Stimulated activated CD4-positive, alpha-beta T cell treated with anti-CD3 and anti-CD28 coated beads, Interleukin-4, amount 100 ng/mL, for 24 hours (primary cell): ENCODE data around the gene SERPINA3.
"Not testable (repeated sequence)": the region's sequence is repeated elsewhere in the genome, so short reads cannot be mapped to it uniquely, and the experiment has no call there.

Experiments
- DNase-seq: peaks from one replicate; pipeline ENCODE4 v3.0.0-alpha.2; 2020

SERPINA3 gene

GRCh38 chr14:94586635-94587034, 25.6 kb upstream of the SERPINA3 start:
- DNase-seq = no peak

DNA sequence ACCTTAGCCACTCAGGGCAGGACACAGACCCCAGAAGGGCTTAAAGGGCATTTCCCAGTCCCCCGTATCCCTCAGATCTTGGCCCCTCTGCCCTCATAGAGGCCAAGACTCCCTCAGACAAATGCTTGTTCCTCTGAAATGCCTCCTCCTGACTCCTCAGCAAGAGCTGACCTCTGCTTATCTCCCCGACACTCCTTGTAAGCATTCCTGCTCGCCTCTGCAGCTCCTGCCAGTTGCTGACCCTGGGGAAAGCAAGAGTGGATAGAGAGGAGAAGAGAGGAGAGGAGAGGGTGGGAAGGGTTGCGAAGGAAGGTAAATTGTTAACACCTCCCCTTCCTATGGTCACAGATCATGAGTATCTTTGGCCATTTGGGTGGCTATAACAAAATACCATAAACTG, 23.9 kb upstream of the SERPINA3 start:
- DNase-seq = no peak

- no peak for DNase-seq
These were observed 21.1 kb upstream of the SERPINA3 start for GRCh38 chr14:94591073-94591472.

DNA sequence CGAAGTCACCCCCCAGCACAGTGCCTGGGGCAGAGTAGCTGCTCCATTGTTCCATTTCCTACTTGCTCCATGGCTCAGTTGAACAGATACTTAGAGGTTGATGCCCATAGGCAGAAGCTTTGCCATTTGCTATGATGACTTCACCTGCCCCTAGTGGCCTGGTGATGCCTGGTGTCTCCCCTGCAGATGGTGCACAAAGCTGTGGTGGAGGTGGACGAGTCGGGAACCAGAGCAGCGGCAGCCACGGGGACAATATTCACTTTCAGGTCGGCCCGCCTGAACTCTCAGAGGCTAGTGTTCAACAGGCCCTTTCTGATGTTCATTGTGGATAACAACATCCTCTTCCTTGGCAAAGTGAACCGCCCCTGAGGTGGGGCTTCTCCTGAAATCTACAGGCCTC, 20.3 kb upstream of the SERPINA3 start:
- no peak for DNase-seq

- DNase-seq = no peak
These were observed 19.7 kb upstream of the SERPINA3 start for GRCh38 chr14:94592457-94592856.

GRCh38 chr14:94593376-94593748, 18.8 kb upstream of the SERPINA3 start:
- no peak for DNase-seq

- DNase-seq = no peak
These were observed 18.3 kb upstream of the SERPINA3 start for GRCh38 chr14:94593749-94594431.

DNA sequence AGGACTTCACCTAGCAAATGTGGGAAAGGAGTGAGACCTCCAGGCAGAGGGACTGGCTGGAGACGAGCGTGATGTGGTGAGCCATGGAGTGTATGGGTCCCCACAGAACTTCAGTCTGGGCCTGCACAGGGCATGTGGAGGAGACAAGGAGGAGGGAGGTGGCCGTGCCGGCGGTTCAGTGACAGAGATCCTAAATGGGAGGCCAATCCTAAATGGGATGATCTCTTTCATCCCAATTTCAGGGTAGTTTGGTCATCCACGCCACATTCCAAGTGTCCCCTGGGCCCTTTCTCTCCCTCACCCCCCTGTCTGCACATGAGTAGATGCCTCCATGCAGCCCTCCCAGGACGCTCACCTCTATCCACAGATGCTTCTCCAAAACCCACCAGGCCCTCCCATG, 17.8 kb upstream of the SERPINA3 start:
- no peak for DNase-seq

DNA sequence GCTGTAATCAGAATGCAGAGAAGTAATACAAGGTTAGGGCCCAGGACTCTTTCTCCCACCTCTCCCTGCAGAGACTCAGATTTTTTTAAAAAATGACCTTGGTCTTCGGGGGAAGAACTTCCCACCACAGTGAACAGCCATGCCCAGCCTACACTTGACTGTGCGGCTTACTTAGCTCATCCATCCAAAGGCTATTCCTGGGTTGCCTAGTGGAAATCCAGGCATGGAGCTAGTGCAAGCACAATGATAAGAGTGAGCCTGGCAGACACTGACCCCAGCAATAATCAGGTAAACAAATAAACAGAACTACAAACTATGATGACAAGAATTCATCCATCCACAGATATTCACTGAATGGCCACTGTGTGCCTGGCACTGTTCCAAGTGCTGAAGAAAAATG, 16.3 kb upstream of the SERPINA3 start:
- DNase-seq = no peak

- no peak for DNase-seq
These were observed 15.8 kb upstream of the SERPINA3 start for GRCh38 chr14:94596361-94596760.

DNA sequence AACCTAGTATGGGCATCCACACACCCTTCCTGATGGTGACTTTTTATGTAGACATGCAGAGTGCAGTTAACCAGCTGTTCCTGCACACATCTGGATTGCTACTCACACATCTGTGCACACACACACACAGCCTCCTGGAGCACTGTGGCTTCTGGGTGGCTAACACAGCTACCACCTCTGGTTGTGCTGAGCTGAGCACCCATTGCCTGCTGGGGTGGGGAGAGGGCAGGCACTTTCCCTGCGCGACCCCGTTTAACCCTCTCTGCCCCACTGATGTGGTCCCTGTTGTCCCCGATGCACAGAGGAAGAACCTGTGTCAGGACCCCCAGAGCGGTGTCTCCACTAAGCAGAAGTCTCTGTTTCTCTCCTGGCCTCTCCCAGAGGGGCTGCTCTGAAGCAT, 14.4 kb upstream of the SERPINA3 start:
- no peak for DNase-seq

- no peak for DNase-seq
These were observed 13.7 kb upstream of the SERPINA3 start for GRCh38 chr14:94598506-94598815.

GRCh38 chr14:94598816-94599655, 13.2 kb upstream of the SERPINA3 start:
- no peak for DNase-seq

GRCh38 chr14:94599656-94600004, 12.6 kb upstream of the SERPINA3 start:
- no peak for DNase-seq

GRCh38 chr14:94600148-94600545, 12.0 kb upstream of the SERPINA3 start:
- DNase-seq = no peak

GRCh38 chr14:94601884-94602391, 10.3 kb upstream of the SERPINA3 start:
- DNase-seq = no peak

DNA sequence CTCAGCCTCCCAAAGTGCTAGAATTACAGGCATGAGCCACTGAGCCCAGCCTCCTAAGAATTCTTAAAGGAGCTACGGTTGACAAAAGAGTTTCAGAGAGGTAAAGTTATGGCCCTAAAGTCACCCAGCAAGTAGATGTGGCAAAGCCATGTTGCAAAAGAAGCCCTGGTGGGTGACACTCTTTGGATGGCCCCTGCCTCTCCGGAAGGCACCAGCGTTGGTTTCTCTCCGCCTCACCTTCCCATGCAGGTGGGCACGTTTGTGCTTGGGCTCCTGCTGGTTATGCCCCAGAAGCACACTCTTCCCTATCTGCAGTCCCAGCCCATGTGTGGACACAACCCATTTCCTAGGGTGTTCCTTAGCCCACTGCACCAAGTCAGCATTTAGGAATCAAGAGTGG, 9.5 kb upstream of the SERPINA3 start:
- DNase-seq = no peak

GRCh38 chr14:94605361-94605760, 6.8 kb upstream of the SERPINA3 start:
- no peak for DNase-seq

- not testable (repeated sequence) for DNase-seq
These were observed 3.2 kb upstream of the SERPINA3 start for GRCh38 chr14:94608966-94609365.

DNA sequence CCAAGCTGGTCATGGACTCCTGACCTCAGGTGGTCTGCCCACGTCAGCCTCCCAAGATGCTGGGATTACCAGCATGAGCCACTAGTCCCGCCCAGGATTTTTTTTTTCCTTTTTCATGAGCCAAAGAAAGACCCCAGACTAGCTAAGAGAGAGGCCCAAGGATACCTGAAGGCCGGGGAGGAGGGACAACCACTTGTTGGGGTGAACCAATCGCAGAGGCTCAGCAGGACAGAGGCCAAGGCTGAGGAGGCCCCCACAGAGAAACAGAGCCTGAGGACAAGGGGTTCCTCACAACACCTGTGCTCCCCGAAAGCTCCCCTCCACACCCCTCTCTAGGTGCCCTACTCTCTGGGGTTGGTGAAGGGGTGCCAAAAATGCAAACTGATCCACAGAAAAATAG, 1.0 kb upstream of the SERPINA3 start:
- no peak for DNase-seq

DNA sequence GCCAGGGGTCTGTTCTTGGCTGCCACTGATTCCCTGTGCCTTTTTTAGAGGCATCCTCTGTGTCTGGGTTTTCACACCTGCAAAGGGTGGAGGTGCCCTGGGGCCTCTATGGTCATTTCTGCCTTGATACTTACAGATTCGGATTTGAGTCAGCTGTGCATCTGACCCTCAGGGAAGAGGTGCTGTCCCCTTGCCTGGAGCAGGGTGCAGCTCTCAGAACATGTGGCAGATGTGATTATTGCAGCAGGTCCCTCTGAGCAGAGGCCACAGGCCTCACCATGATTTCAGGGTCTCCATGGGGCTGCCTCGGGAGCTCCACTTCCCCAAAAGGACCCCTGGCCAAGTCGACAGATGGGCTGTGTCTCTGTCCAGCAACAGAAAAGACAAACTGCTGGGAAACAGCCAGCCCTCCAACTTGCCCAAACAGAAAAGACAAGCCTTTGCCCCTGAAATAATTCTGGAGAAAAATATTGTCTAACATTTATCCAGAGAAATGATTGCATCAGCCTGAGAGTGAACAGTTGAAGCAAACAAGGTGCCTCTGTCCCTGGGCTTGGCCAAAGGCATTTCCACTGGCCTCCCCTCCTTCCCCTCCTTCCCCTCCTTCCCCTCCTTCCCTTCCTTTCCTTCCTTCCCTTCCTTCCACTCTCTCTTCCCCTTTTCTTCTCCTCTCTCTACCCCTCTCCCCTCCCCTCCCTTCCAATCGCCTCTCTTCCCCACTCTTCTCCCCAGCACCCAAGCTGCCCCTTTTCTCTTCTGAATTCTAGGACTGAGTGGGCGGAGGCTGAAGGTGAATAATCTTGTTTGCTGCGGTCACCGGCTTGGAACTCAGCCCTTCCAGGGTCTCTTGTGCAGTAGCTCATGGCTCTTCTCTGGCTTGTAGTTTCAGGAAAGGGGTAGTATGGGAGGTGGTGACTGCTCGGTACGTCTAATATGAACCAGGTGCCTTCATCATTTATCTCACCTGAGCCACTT, 676 bp downstream of the SERPINA3 start:
- DNase-seq = no peak

DNA sequence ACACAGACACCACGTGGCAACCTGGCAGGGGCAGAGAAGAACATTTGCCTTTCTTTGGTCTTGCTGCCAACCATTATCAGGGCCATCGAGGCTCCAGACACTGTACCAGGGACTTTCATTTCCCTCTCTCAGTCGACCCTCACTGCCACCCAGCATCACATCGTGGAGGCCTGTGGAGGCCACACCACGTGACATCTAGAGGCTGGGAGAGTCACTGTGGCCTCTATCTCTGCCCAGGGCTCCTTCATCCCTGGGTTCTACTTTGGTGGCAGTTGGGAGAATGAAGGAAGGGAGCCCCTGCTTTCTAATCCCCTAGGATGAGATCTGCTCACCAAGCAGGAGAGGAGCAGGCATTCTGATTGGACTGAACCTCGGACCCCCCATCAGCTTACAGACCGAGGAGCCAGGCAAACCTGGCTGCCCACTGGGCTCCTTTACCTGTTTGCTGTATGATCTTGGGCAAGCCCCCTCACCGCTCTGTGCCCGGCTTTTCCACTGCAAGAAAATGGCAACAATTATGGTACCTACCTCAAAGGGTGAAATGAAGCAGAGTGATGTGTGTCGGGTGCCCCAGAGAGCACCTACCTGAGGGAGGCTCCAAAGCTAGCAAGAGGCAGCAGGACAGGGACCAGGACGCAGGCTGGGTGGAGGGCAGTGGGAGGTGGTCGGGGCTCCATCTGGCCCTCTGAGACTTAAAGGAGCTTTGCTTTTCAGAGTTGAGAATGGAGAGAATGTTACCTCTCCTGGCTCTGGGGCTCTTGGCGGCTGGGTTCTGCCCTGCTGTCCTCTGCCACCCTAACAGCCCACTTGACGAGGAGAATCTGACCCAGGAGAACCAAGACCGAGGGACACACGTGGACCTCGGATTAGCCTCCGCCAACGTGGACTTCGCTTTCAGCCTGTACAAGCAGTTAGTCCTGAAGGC, 1.8 kb downstream of the SERPINA3 start:
- no peak for DNase-seq
